Right lobe of liver (tissue), 4 donors: ENCODE results near the gene DIPK1C.

Source experiments
- POLR2A ChIP-seq: fragments of 450-650 bp; IDR thresholded peaks from one replicate; pipeline ENCODE4 v1.6.1; 2017; ENCODE audit warnings: antibody characterized with exemption, mild to moderate bottlenecking
- TF ChIP-seq, protein P1 (sequence below), 4 donors: fragments of 200-600 bp in 3 of 4; fragments of 450-650 bp in 1 of 4; IDR thresholded peaks; one replicate each; pipeline versions ENCODE4 v1.5.1 to v1.8.0; 2016 to 2022; ENCODE audit warnings: antibody characterized with exemption in 4 of 4, mild to moderate bottlenecking in 2 of 4
- donor health status: DM: no; HTN: no; CAD: no.
- donor health status: DM: no; HTN: no; CAD: no.
- donor health status: DM: no; HTN: yes; CAD: no.

DNA sequence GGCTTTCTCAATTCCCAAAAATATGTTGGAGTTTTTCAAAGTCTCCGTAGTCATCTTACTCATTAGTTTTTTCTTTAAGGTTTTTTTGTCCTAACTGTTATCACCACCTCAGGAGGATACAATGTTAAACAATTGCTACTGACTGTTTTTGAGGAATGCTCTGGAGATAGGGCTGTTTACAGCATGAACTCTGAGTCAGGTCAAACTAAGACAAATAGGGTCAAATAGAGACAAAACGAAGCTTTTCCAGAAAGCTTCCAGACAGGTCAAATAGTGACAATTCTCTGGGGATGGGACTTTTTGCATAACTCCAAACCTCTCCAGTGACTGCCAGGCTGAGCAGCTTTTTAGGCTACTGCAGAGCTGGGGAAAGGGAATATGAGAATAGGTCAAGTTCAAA lies 15.2 kb upstream of the DIPK1C start:
- no peak for TF ChIP-seq POLR2A
- TF ChIP-seq, protein P1, sequence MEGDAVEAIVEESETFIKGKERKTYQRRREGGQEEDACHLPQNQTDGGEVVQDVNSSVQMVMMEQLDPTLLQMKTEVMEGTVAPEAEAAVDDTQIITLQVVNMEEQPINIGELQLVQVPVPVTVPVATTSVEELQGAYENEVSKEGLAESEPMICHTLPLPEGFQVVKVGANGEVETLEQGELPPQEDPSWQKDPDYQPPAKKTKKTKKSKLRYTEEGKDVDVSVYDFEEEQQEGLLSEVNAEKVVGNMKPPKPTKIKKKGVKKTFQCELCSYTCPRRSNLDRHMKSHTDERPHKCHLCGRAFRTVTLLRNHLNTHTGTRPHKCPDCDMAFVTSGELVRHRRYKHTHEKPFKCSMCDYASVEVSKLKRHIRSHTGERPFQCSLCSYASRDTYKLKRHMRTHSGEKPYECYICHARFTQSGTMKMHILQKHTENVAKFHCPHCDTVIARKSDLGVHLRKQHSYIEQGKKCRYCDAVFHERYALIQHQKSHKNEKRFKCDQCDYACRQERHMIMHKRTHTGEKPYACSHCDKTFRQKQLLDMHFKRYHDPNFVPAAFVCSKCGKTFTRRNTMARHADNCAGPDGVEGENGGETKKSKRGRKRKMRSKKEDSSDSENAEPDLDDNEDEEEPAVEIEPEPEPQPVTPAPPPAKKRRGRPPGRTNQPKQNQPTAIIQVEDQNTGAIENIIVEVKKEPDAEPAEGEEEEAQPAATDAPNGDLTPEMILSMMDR (IDR thresholded peaks at IDR 0.05), result no peak
